Measurements from ENCODE around the gene UPK3BL1.
"Not testable (repeated sequence)": the region's sequence is repeated elsewhere in the genome, so short reads cannot be mapped to it uniquely, and the experiment has no call there.

UPK3BL1 gene

GRCh38 chr7:102642691-102643090 is at the start of gene UPK3BL1:
TSS of gene UPK3BL1 (minus strand) at chr7:102642791. CDS start at chr7:102642741, 50 bp downstream.
- not testable (repeated sequence) for DNase-seq

- DNase-seq = not testable (repeated sequence)
Measured at GRCh38 chr7:102690602-102691001, 48.0 kb upstream of the UPK3BL1 start.

- DNase-seq = not testable (repeated sequence)
Measured at GRCh38 chr7:102689436-102690282, 47.1 kb upstream of the UPK3BL1 start.

DNA sequence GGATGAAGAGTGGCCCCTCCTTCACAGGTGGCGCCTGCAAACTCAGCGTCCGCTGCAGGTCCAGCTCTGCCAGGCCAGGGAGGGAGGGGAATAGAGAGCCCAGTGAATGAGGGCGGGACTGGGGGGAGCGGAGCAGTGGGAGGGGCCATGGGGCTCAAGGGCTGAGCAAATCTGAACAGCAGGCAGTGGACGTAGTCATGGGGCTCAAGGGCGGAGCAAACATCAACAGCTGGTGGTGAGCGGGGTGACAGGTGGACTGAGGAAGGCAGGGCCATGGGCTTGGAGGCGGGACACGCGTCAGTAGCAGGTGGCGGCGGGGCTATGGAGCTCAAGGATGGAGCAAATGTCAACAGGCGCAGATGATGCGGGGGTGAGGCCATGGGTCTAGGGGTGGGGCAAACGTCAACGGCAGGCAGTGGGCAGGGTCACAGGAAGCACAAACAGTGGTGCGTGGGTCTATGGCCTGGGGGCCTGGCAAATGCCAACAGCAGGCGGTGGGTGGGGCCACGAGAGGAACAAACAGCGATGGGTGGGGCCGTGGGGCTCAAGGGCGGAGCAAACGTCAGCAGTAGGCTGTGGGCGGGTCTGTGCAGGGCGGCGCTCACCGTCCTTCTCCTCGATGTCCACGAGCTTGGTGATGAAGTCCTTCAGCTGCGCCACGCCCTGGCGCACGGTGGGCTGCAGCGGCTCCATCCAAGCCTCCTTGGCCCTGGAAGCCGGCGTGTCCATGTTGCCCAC is 45.9 kb upstream of the UPK3BL1 start:
- DNase-seq = not testable (repeated sequence)

DNA sequence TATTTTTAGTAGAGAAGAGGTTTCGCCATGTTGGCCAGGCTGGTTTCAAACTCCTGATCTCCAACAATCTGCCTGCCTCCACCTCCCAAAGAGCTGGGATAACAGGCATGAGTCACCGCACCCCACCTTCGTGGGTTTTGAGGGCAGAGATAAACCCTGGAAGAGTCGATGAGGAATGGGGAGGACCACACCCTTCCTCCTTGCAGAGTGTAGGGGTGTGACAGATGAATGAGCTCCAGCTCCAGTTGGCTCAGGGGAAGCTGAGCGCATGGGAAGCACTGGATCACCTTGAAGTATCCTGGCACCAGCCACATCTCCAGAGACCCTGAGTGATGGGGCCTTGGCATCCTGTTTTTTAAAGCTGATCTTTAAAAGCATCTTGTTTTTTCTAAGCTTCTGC is 40.0 kb upstream of the UPK3BL1 start:
- DNase-seq = not testable (repeated sequence)

DNA sequence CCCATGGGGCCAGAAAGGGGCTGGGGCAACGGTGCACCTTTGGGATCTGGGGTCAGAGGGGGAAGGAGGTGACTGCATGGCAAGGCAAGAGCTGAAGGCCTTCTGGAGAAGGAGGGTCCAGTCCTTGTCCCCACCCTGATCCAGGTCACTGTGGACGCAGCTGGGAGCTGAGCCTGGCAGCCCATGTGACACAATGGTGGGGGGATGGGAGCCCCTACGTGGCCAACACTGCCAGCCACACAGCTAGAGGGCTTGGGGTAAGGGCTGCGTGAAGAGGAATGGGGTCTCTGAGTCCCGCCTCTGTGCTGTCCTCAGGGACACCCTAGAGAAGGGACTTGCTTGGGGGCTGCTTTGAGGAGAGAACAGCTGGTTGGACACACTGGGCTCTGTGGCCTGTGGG is 38.2 kb upstream of the UPK3BL1 start:
- DNase-seq = not testable (repeated sequence)

GRCh38 chr7:102675545-102675944 is 33.0 kb upstream of the UPK3BL1 start:
- peak; percentile 33 to 35 for DNase-seq

GRCh38 chr7:102673447-102674067 is 31.0 kb upstream of the UPK3BL1 start:
- DNase-seq = not testable (repeated sequence)

DNA sequence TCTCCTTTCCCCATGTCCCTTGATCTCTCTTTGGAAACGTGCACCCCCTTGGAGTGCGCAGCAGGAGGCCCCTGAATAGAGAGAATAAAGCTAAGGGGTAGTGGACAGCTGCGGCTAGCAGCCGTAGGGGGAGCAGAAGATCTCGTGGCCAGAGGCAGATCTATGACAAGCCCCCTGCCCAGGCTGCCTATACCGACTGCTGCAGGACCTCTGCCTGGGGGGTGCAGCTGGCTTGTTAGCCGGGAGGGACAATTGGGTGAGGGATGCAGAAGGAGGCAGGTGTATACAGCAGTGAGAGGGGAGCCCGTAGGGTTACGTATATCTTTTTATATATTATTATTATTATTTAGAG is 29.3 kb upstream of the UPK3BL1 start:
- not testable (repeated sequence) for DNase-seq

DNA sequence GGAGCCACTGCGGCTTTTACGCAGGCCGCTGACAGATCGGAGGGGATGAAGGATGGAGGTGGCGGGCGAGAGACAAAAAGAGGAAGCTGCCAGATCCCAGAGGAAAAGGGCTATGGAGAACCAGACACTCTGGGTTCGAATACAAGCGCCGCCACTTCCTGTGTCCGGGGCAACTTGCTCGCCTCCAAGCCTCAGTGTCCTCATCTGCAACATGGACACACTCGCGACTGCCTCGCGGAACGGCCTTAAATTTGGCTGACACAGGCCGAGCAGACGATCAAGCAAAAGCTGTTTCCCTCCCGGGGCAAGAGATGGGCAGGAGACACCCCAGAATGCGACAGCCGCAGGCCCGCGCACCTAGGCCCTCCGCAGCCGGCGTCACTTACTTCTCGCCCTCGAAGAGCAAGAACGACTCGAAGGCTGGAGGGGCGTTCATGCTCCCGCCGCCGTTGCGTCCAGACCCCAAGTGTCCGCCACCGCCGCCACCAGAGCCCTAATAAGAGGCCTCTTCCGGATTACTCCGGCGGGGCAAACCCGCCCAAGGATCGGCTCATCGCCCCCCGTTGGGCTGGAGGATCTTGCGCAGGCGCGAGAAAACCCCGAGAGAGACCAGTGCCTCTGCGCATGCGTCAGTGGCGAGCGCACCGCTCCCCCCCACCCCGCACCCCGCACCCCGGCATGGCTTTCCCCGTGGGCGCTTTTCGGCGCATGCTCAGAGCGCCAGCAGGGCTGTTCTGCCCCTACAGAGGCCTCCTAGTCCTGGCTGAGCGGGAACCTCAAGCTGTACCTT is 28.8 kb upstream of the UPK3BL1 start, which contains the start of gene POLR2J2:
POLR2J2 (minus strand) TSS at position 498 of the 790 bp plus-strand sequence; CDS start at position 436, 62 bp downstream.
- DNase-seq = peak in 1 of 2 experiments; percentile 1

DNA sequence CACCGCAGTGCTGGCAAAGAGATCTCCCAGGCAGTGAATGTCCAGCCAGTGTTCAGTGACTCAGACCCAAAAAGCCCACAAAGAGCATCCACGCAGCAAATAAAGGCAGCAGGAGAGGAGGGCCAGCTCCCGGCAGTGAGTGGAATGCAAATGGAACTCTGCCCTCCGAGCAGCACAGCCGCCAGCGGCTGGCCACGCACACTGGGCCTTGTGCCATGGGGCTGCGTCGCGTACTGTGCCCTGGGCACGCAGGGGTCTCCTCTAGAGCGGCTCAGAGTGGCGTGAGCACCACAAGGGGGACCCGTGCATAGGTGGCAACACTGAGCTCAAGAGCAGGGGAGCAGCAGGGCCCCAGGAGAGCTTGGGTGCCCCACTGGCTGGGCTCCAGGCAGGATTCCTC is 24.9 kb upstream of the UPK3BL1 start:
- not testable (repeated sequence) for DNase-seq

- not testable (repeated sequence) for DNase-seq
Measured at GRCh38 chr7:102666850-102667249, 24.3 kb upstream of the UPK3BL1 start.

DNA sequence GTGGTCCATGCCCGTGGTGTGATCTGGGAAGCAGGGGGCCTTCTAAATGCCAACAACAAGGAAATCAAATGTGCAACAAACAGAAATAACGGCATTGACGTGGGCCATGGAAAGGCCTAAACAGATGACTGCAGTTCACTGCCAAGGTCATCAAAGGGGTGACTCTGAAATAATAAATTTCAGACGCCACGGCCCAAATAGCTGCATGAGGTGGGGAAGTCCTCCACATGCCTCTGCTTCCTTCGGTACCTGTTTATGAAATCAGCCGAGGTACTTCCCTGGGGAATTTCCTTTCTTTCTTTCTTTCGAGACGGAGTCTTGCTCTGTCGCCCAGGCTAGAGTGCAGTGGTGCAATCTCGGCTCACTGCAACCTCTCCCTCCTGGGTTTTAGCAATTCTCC is 22.2 kb upstream of the UPK3BL1 start:
- DNase-seq = not testable (repeated sequence)

- DNase-seq = not testable (repeated sequence)
Measured at GRCh38 chr7:102649924-102650323, 7.3 kb upstream of the UPK3BL1 start, which contains the start of gene SPDYE2B. TSS of gene SPDYE2B (plus strand) at chr7:102650319. CDS start at chr7:102652349, 2,030 bp downstream.

DNA sequence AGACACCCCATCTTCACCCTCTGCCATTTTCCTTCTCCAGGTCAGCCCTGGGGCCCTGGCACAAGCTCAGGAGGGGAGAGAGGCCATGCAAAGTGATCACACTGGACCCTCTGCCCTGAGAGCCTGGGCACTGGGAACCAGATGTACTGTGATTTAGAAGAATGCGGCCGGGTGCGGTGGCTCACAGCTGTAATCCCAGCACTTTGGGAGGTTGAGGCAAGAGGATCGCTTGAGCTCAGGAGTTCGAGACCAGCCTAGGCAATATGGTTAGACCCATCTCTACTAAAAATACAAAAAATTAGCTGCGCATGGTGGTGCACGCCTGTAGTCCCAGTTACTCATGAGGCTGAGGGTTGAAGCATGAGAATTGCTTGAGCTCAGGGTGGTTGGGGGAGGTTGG is 5.2 kb upstream of the UPK3BL1 start:
- not testable (repeated sequence) for DNase-seq

GRCh38 chr7:102643404-102643803 is 813 bp upstream of the UPK3BL1 start:
- not testable (repeated sequence) for DNase-seq

GRCh38 chr7:102638848-102639247 is 3.7 kb downstream of the UPK3BL1 start:
- not testable (repeated sequence) for DNase-seq

DNA sequence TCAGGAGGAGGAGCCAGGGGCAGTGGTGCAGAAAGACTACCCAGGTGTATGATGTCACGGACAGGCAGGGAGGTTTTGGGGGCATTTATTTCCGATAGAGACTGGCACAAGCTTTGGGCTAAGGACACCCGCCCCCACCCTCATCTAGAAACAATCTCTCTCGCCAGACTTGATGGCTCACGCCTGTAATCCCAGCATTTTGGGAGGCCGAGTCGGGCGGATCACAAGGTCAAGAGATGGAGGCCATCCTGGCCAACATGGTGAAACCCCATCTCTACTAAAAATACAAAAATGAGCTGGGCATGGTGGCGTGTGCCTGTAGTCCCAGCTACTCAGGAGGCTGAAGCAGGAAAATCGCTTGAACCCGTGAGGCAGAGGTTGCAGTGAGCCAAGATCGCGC is 5.6 kb downstream of the UPK3BL1 start:
- not testable (repeated sequence) for DNase-seq

DNA sequence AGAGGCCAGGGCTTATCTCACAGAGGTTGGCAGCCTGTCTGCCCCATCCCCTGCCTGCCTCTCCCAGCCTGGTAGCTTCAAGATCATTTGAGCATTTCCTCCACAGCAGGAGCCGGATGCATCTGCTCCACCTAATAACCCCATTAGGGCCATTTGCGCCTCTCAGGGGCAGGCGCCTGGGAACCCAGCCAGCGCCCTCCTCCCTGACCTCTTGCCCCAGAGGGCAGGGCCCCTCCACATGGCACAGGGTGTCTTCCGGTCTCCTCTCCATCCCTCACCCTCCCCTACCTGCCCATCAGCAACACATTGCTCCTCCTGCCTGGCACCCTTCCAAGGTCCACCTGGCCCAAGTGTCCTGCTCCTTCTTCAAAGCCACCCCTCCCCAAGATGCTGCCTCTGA is 7.2 kb downstream of the UPK3BL1 start:
- DNase-seq = not testable (repeated sequence)

DNA sequence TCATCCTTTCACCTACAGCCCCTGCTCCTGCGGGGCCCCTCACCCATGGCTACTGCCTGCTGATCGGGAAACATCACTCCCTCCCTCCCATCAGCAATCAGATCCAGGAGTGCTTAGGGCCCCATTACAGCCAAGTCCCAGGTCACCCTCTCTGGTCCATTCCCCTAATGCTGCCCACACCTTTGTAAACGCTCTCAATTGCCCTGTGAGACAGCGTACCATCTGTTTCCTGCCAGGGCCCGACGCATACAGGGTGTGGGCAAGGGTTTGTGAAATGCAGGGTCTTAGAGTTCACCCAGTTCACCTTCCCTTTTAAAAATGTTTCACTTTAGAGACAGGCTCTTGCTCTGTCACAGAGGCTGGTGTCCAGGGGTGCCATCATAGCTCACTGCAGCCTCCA is 8.3 kb downstream of the UPK3BL1 start:
- DNase-seq = not testable (repeated sequence)

DNA sequence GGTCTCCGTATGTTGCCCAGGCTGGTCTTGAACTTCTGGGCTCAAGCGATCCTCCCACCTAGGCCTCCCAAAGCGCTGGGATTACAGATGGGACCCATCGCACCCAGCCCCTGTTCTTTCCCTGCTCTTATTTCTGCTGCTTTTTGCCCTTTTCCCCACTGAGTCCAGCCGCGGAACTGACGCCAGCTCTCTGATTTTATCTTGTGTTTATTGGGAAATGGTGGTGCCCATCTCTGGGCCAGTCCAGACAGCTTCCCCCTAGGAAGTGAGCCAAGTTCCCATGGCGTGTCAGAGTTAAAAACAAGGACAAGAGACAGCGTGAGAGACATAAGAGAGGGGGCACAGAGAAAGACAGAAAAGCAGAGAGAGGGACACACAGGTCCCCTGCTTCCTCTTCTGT is 12.0 kb downstream of the UPK3BL1 start:
- DNase-seq = not testable (repeated sequence)

GRCh38 chr7:102627271-102627904 is 15.2 kb downstream of the UPK3BL1 start:
- DNase-seq = not testable (repeated sequence)
